HG03196 (cell line): ENCODE data around the gene RREB1.

Experiments used
- ATAC-seq: cut with Tn5 transposase; IDR thresholded peaks from one replicate; pipeline ENCODE4 v1.9.1; 2021; ENCODE audit not compliant: unreplicated experiment

The RREB1 gene

GRCh38 chr6:7088076-7088742 lies 19.6 kb upstream of the RREB1 start:
- no peak for ATAC-seq

GRCh38 chr6:7098993-7099392 lies 8.8 kb upstream of the RREB1 start:
- no peak for ATAC-seq

GRCh38 chr6:7100072-7100752 lies 7.5 kb upstream of the RREB1 start:
- ATAC-seq: no peak

GRCh38 chr6:7100753-7101081 lies 7.0 kb upstream of the RREB1 start:
- ATAC-seq: no peak

GRCh38 chr6:7101290-7101689 lies 6.5 kb upstream of the RREB1 start:
- no peak for ATAC-seq

- ATAC-seq: no peak
Observed at GRCh38 chr6:7104752-7105151, 3.0 kb upstream of the RREB1 start.

GRCh38 chr6:7106215-7106751 lies 1.5 kb upstream of the RREB1 start:
- ATAC-seq: no peak

- ATAC-seq: peak; percentile 30
Observed at GRCh38 chr6:7106752-7107577, 796 bp upstream of the RREB1 start.

GRCh38 chr6:7108196-7108963 lies 619 bp downstream of the RREB1 start:
- ATAC-seq: peak; percentile 4

- no peak for ATAC-seq
Observed at GRCh38 chr6:7108964-7109836, 1.4 kb downstream of the RREB1 start.

- ATAC-seq: no peak
Observed at GRCh38 chr6:7110092-7110792, 2.5 kb downstream of the RREB1 start.

GRCh38 chr6:7111095-7111690 lies 3.4 kb downstream of the RREB1 start:
- ATAC-seq: no peak

GRCh38 chr6:7112171-7112570 lies 4.4 kb downstream of the RREB1 start:
- no peak for ATAC-seq

GRCh38 chr6:7112741-7113313 lies 5.1 kb downstream of the RREB1 start:
- no peak for ATAC-seq

GRCh38 chr6:7114744-7115458 lies 7.1 kb downstream of the RREB1 start:
- ATAC-seq: no peak

GRCh38 chr6:7115543-7116231 lies 7.9 kb downstream of the RREB1 start:
- ATAC-seq: no peak

GRCh38 chr6:7119272-7119801 lies 11.6 kb downstream of the RREB1 start:
- ATAC-seq: no peak
